H9 (cell line): ENCODE results near the gene TMEM45B. TPM values are rescaled to one million over a fixed set of nuclear protein-coding genes. Genes with fewer than 3 reads are reported as not detected.

Experiments
- DNase-seq: peaks from one replicate; pipeline ENCODE4 v3.0.0-alpha.2; 2017
- H2AFZ ChIP-seq: one replicate; pipeline ENCODE4 v1.6.1; 2013; ENCODE audit warnings: mild to moderate bottlenecking, low read length, control low read depth, moderate library complexity
- H2AK5ac ChIP-seq: 2 replicates; pipeline ENCODE4 v1.6.1; 2013; ENCODE audit warnings: low read length, control low read depth, mixed read lengths; ENCODE audit not compliant: insufficient read length
- H2BK120ac ChIP-seq: one replicate; pipeline ENCODE4 v1.6.1; 2013; ENCODE audit warnings: low read depth, mild to moderate bottlenecking, low read length, control low read depth, inconsistent platforms; ENCODE audit not compliant: poor library complexity, severe bottlenecking
- H2BK12ac ChIP-seq: 2 replicates; pipeline ENCODE4 v1.6.1; 2013; ENCODE audit warnings: low read length, control low read depth, mixed read lengths, low read depth; ENCODE audit not compliant: insufficient read length
- H2BK15ac ChIP-seq: 2 replicates; pipeline ENCODE4 v1.6.1; 2013; ENCODE audit warnings: low read depth, low read length, control low read depth
- H2BK20ac ChIP-seq: one replicate; pipeline ENCODE4 v1.6.1; 2013; ENCODE audit warnings: low read depth, mild to moderate bottlenecking, low read length, control low read depth, inconsistent platforms; ENCODE audit not compliant: poor library complexity, severe bottlenecking
- H2BK5ac ChIP-seq: 2 replicates; pipeline ENCODE4 v1.6.1; 2013; ENCODE audit warnings: low read length, control low read depth, mixed read lengths; ENCODE audit not compliant: insufficient read length
- H3K14ac ChIP-seq: 2 replicates; pipeline ENCODE4 v1.6.1; 2013; ENCODE audit warnings: low read length, control low read depth; ENCODE audit not compliant: insufficient read depth
- H3K18ac ChIP-seq: 2 replicates; pipeline ENCODE4 v1.6.1; 2013; ENCODE audit warnings: low read depth, mild to moderate bottlenecking, mixed read lengths, low read length, control low read depth; ENCODE audit not compliant: insufficient read length
- H3K23ac ChIP-seq: 2 replicates; pipeline ENCODE4 v1.6.1; 2013; ENCODE audit warnings: low read length, control low read depth, mixed read lengths, low read depth; ENCODE audit not compliant: insufficient read length
- H3K23me2 ChIP-seq: 2 replicates; pipeline ENCODE4 v1.6.1; 2013; ENCODE audit warnings: low read depth, mild to moderate bottlenecking, mixed read lengths, low read length, control low read depth; ENCODE audit not compliant: insufficient read length, poor library complexity, severe bottlenecking
- H3K27ac ChIP-seq: 2 replicates; pipeline ENCODE4 v1.5.1; 2013; ENCODE audit warnings: low read length, control low read depth, mixed read lengths, low read depth; ENCODE audit not compliant: insufficient read length
- H3K27me3 ChIP-seq: 2 replicates; pipeline ENCODE4 v1.6.1; 2013; ENCODE audit warnings: low read length, control low read depth, inconsistent platforms; ENCODE audit not compliant: insufficient read depth
- H3K4ac ChIP-seq: 2 replicates; pipeline ENCODE4 v1.6.1; 2013; ENCODE audit warnings: low read depth, mild to moderate bottlenecking, control low read depth, inconsistent platforms, low read length, moderate library complexity
- H3K4me1 ChIP-seq: 2 replicates; pipeline ENCODE4 v1.6.1; 2013; ENCODE audit warnings: low read length, control low read depth, inconsistent platforms; ENCODE audit not compliant: insufficient read depth
- H3K4me2 ChIP-seq: 2 replicates; pipeline ENCODE4 v1.6.1; 2013; ENCODE audit warnings: low read length, control low read depth, mixed read lengths; ENCODE audit not compliant: insufficient read length, insufficient read depth
- H3K56ac ChIP-seq: 2 replicates; pipeline ENCODE4 v1.6.1; 2013; ENCODE audit warnings: low read depth, mild to moderate bottlenecking, mixed read lengths, low read length, control low read depth; ENCODE audit not compliant: insufficient read length
- H3K79me1 ChIP-seq: 2 replicates; pipeline ENCODE4 v1.6.1; 2013; ENCODE audit warnings: low read depth, mild to moderate bottlenecking, moderate library complexity, low read length, control low read depth, inconsistent platforms; ENCODE audit not compliant: insufficient read depth, poor library complexity, severe bottlenecking
- H3K79me2 ChIP-seq: 2 replicates; pipeline ENCODE4 v1.6.1; 2013; ENCODE audit warnings: low read length, control low read depth, inconsistent platforms; ENCODE audit not compliant: insufficient read depth
- H3K9ac ChIP-seq: 2 replicates; pipeline ENCODE4 v1.6.1; 2013; ENCODE audit warnings: low read length, control low read depth, mixed read lengths; ENCODE audit not compliant: insufficient read length; ENCODE audit errors: extremely low read depth
- H3K9me3 ChIP-seq: one replicate; pipeline ENCODE4 v1.6.1; 2013; ENCODE audit warnings: low read depth, low read length, inconsistent platforms; ENCODE audit not compliant: control insufficient read depth
- H3T11ph ChIP-seq: one replicate; pipeline ENCODE4 v1.6.1; 2013; ENCODE audit warnings: mild to moderate bottlenecking, low read length, control low read depth, inconsistent platforms
- H4K20me1 ChIP-seq: one replicate; pipeline ENCODE4 v1.6.1; 2013; ENCODE audit not compliant: control insufficient read depth, insufficient read length, insufficient read depth
- H4K5ac ChIP-seq: 2 replicates; pipeline ENCODE4 v1.6.1; 2013; ENCODE audit warnings: low read depth, mild to moderate bottlenecking, mixed read lengths, low read length, control low read depth; ENCODE audit not compliant: insufficient read length
- H4K8ac ChIP-seq: replicated peaks from 2 replicates; pipeline ENCODE4 v1.6.1; 2013; ENCODE audit warnings: low read length, control low read depth, mixed read lengths, low read depth; ENCODE audit not compliant: insufficient read length
- H4K91ac ChIP-seq: 2 replicates; pipeline ENCODE4 v1.6.1; 2013; ENCODE audit warnings: low read depth, mild to moderate bottlenecking, moderate library complexity, mixed read lengths, low read length, control low read depth; ENCODE audit not compliant: insufficient read length
- H3K27ac Mint-ChIP-seq, 3 experiments: 2 replicates in 2 of 3; 3 replicates in 1 of 3; pipeline ENCODE4 v1.8.0; 2020 to 2021; ENCODE audit warnings: mixed read lengths in 3 of 3, mild to moderate bottlenecking in 1 of 3, moderate library complexity in 1 of 3
- H3K27me3 Mint-ChIP-seq: 2 replicates; pipeline ENCODE4 v1.8.0; 2021; ENCODE audit warnings: low read depth, mild to moderate bottlenecking, moderate library complexity, mixed read lengths
- H3K36me3 Mint-ChIP-seq, 3 experiments: 2 replicates in 2 of 3; 3 replicates in 1 of 3; pipeline ENCODE4 v1.8.0; 2020 to 2021; ENCODE audit warnings: low read depth in 3 of 3, mixed read lengths in 3 of 3; ENCODE audit not compliant: insufficient read depth in 1 of 3
- H3K4me1 Mint-ChIP-seq, 2 experiments: 2 replicates each; pipeline ENCODE4 v1.8.0; 2020; ENCODE audit warnings: mixed read lengths in 2 of 2
- H3K4me3 Mint-ChIP-seq, 2 experiments: 2 replicates in 1 of 2; 3 replicates in 1 of 2; pipeline ENCODE4 v1.8.0; 2020 to 2021; ENCODE audit warnings: mild to moderate bottlenecking in 2 of 2, mixed read lengths in 2 of 2, moderate library complexity in 1 of 2
- H3K9me3 Mint-ChIP-seq, 2 experiments: 2 replicates in 1 of 2; 3 replicates in 1 of 2; pipeline ENCODE4 v1.8.0; 2020; ENCODE audit warnings: mild to moderate bottlenecking in 2 of 2, mixed read lengths in 2 of 2, moderate library complexity in 1 of 2
- CTCF ChIP-seq: fragments of 200-600 bp; sonication (generic); conservative IDR thresholded peaks from 3 replicates; pipeline ENCODE4 v1.8.0; 2021; ENCODE audit warnings: antibody characterized with exemption, mild to moderate bottlenecking
- WGBS: extraction: QIAGEN DNeasy Blood & Tissue Kit; methylation state at CpG from one replicate; pipeline ENCODE4 v1.1.7; 2013; ENCODE audit warnings: missing lambda C conversion rate, low lambda C conversion rate, mixed read lengths; ENCODE audit not compliant: insufficient read length; ENCODE audit errors: extremely low coverage; 5-methylcytosine and 5-hydroxymethylcytosine counted together
- total RNA-seq: library from RNA; stranded (reverse); gene quantifications from 2 replicates; pipeline ENCODE4 v1.2.1, GENCODE V29; 2021

TMEM45B gene
- total RNA-seq, 1 experiment from 2014 or later, result 0.70 TPM

GRCh38 chr11:129853518-129854231, 38.0 kb downstream of the TMEM45B start:
- Histone ChIP-seq H2BK120ac (no peak overlapping the region), H2AK5ac (no peak overlapping the region), H3K79me1 (no peaks in the 10 kb centered on the region), H3K23me2 (no peaks in the 10 kb centered on the region), H3K27me3 (no peaks in the 10 kb centered on the region), H2BK20ac (no peak overlapping the region), H3K4ac (no peak overlapping the region), H3K18ac (no peak overlapping the region), H3K23ac (no peak overlapping the region), H2BK15ac (no peak overlapping the region), H3T11ph (no peak overlapping the region), H3K79me2 (no peaks in the 10 kb centered on the region), H3K9ac (no peak overlapping the region), H4K8ac (no peak overlapping the region), H3K14ac (no peak overlapping the region), H2AFZ (no peak overlapping the region), H4K20me1 (no peaks in the 10 kb centered on the region), H3K4me1 (no peaks in the 10 kb centered on the region), H3K9me3 (no peaks in the 10 kb centered on the region), H3K27ac (no peak overlapping the region), H3K4me2 (no peak overlapping the region), H4K91ac (no peak overlapping the region), H4K5ac (no peak overlapping the region), H2BK5ac (no peak overlapping the region), H2BK12ac (no peak overlapping the region), H3K56ac (no peak overlapping the region)
- DNase-seq, result no peak
- Mint-ChIP-seq H3K4me3 (no peak overlapping the region), H3K36me3 (no peaks in the 10 kb centered on the region; a peak in 1 of 7 replicates), H3K9me3 (no peaks in the 10 kb centered on the region), H3K27ac (0 out of 7 replicates have a peak overlapping the region, but pooled peaks of 1 of the 3 experiments have one; percentile 24), H3K4me1 (peaks cover 2 to 3% of the 10 kb centered on the region in 2 experiments; a peak in 3 of 4 replicates), H3K27me3 (no peaks in the 10 kb centered on the region; the same call in 1 of the 2 replicates)
- WGBS, result no CpG with 5 or more reads among the region's 10 CpGs
- no peak for TF ChIP-seq CTCF
